ENCODE results near the gene AREL1.

DNA sequence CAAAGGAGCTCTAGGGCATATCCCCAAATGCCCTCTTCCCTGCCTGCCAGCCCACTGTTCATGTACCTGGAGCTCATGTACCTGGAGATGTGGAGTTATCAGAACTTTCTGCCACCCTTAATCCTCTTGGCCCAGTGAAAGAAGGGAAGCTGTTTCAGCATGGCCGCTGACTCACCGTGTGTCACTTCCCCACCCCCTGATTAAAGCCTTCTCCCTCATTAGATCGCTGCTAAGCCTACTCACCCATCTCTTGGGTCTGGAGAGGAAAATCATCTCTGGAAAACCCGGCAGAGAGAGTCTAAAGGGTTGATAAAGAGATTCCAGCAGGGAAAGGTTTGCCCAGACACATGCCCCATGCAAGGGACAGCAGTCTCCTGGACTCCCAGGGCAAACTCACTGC, 96.4 kb downstream of the AREL1 start:
- peak; percentile 67 for TF ChIP-seq POLR2A (IDR thresholded peaks at IDR 0.05; ENCODE audit: low read depth, low read length)
- TF ChIP-seq, protein P1, sequence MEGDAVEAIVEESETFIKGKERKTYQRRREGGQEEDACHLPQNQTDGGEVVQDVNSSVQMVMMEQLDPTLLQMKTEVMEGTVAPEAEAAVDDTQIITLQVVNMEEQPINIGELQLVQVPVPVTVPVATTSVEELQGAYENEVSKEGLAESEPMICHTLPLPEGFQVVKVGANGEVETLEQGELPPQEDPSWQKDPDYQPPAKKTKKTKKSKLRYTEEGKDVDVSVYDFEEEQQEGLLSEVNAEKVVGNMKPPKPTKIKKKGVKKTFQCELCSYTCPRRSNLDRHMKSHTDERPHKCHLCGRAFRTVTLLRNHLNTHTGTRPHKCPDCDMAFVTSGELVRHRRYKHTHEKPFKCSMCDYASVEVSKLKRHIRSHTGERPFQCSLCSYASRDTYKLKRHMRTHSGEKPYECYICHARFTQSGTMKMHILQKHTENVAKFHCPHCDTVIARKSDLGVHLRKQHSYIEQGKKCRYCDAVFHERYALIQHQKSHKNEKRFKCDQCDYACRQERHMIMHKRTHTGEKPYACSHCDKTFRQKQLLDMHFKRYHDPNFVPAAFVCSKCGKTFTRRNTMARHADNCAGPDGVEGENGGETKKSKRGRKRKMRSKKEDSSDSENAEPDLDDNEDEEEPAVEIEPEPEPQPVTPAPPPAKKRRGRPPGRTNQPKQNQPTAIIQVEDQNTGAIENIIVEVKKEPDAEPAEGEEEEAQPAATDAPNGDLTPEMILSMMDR (IDR thresholded peaks at IDR 0.05; ENCODE audit: extremely low read depth in 1 of 2, insufficient read depth in 1 of 2, low read depth in 1 of 2, low read length in 2 of 2), result no peak
- peak; percentile 77 for TF ChIP-seq MYC (IDR thresholded peaks at IDR 0.05; ENCODE audit: low read depth, low read length)
